ENCODE results near the gene GCNT3. TPM values are rescaled to one million over a fixed set of nuclear protein-coding genes. Genes with fewer than 3 reads are reported as not detected.

The GCNT3 gene
- total and polyA plus RNA-seq, 2 of the 8 experiments (the other 6 are each of a cell fraction or from before 2014, with no cell fraction given) = not detected

GRCh38 chr15:59594493-59594942 lies 17.1 kb upstream of the GCNT3 start:
- no peaks in the 10 kb centered on the region for H3K36me3 ChIP-seq (ENCODE audit: control insufficient read depth in 2 of 4, insufficient read depth in 4 of 4, low read length in 3 of 4)
- no peak overlapping the region for H2BK20ac ChIP-seq (ENCODE audit: low read length)
- FAIRE-seq (no peak), DNase-seq (ENCODE audit: low read depth in 1 of 2, low spot score in 2 of 2) (no peak)
- no peaks in the 10 kb centered on the region for H3K9me3 ChIP-seq (ENCODE audit: insufficient read depth in 2 of 2, low read depth in 1 of 2, low read length in 1 of 2)
- H3K27ac ChIP-seq (ENCODE audit: low read depth, low read length) = no peak overlapping the region
- H4K20me1 ChIP-seq (replicated peaks in 1 of 2; ENCODE audit: control insufficient read depth in 1 of 2, insufficient read depth in 2 of 2, low read length in 2 of 2) = no peaks in the 10 kb centered on the region
- H2AFZ ChIP-seq (ENCODE audit: low read length) = no peak overlapping the region
- H3K56ac ChIP-seq (replicated peaks; ENCODE audit: insufficient read length, low read depth, low read length) = no peak overlapping the region
- H2BK120ac ChIP-seq (replicated peaks; ENCODE audit: low read depth, low read length) = no peak overlapping the region
- H3K18ac ChIP-seq (ENCODE audit: extremely low read depth, low read length) = no peak overlapping the region
- no peak overlapping the region for H2BK5ac ChIP-seq (ENCODE audit: low read depth, low read length)
- no peak overlapping the region for H2BK15ac ChIP-seq (ENCODE audit: low read length)
- CTCF ChIA-PET (ENCODE audit: partially characterized antibody) = interaction anchor here (0.7 to 3.4 kb wide), 8 partner anchors 11 to 61 kb away, joined by 3 to 13 read pairs (median 5); no protein-coding TSS in a partner anchor
- H3K79me1 ChIP-seq (ENCODE audit: low read depth, low read length) = no peaks in the 10 kb centered on the region
- H4K8ac ChIP-seq (ENCODE audit: extremely low read depth, insufficient read depth, low read length) = no peak overlapping the region
- TF ChIP-seq SIX5 (IDR thresholded peaks at IDR 0.05; ENCODE audit: low read depth, low read length) = no peak
- no peak overlapping the region for H3K4me2 ChIP-seq (ENCODE audit: insufficient read depth in 1 of 2, low read depth in 2 of 2, low read length in 2 of 2)
- WGBS, 2 experiments (ENCODE audit: extremely low coverage in 1 of 2, insufficient coverage in 1 of 2, insufficient read length in 1 of 2, insufficient replicate concordance in 2 of 2, low coverage in 1 of 2, low lambda C conversion rate in 2 of 2, missing lambda C conversion rate in 1 of 2) = 85% methylated on average over 3 of the region's 3 CpGs; no CpG with 5 or more reads in 1 of the 2 experiments
- H3K23me2 ChIP-seq (ENCODE audit: low read depth, low read length) = no peaks in the 10 kb centered on the region
- H3K79me2 ChIP-seq (ENCODE audit: control insufficient read depth in 1 of 2, insufficient read depth in 2 of 2, low read length in 2 of 2) = no peaks in the 10 kb centered on the region
- no peaks in the 10 kb centered on the region for H3K4me1 ChIP-seq (replicated peaks in 1 of 4; ENCODE audit: control insufficient read depth in 3 of 4, insufficient read depth in 4 of 4, low read length in 3 of 4)
- no peaks in the 10 kb centered on the region for H3K27me3 ChIP-seq (replicated peaks in 1 of 4; ENCODE audit: control insufficient read depth in 3 of 4, extremely low read depth in 1 of 4, insufficient read depth in 3 of 4, low read length in 3 of 4)
- H3K14ac ChIP-seq (ENCODE audit: insufficient read length) = no peak overlapping the region
- H2AK5ac ChIP-seq (ENCODE audit: low read depth, low read length) = no peak overlapping the region
- H2BK12ac ChIP-seq (ENCODE audit: low read depth, low read length) = no peak overlapping the region
- H3K23ac ChIP-seq (ENCODE audit: insufficient read length) = no peak overlapping the region
- H4K5ac ChIP-seq (ENCODE audit: insufficient read length, low read depth, low read length) = no peak overlapping the region
- H3K9ac ChIP-seq (replicated peaks in 1 of 4; ENCODE audit: extremely low read depth in 1 of 4, low read depth in 3 of 4, low read length in 3 of 4) = no peak overlapping the region
- H3K4ac ChIP-seq (replicated peaks; ENCODE audit: insufficient read length, low read depth, low read length) = no peak overlapping the region
- H4K91ac ChIP-seq (replicated peaks; ENCODE audit: insufficient read length, low read length) = no peak overlapping the region
- POLR2A ChIA-PET (ENCODE audit: partially characterized antibody) = no interaction called here
- H3K4me3 ChIP-seq (ENCODE audit: extremely low read depth in 1 of 4, insufficient read depth in 2 of 4, low read depth in 3 of 4, low read length in 4 of 4) = no peak overlapping the region
